A549 (cell line): Measurements from ENCODE around the gene HES6. TPM values are rescaled to one million over a fixed set of nuclear protein-coding genes. Genes with fewer than 3 reads are reported as not detected.

ENCODE experiments used
- ATAC-seq, 2 experiments: fragments of 200-7000 bp in 1 of 2; fragments of >200 bp in 1 of 2; cut with Nextera tagmentation in 1 of 2; cut with Tn5 transposase in 1 of 2; 3 replicates each; pipeline versions ENCODE4 v1.8.0 to v1.9.1; 2018 to 2020; ENCODE audit warnings: mild to moderate bottlenecking in 1 of 2, moderate library complexity in 1 of 2
- CTCF ChIA-PET: fragments of 300-600 bp; sonication (Branson Sonifier 250); formaldehyde crosslinking; extraction: SDS; loops from one replicate; lab custom pipeline; 2021; ENCODE audit warnings: antibody characterized with exemption, inconsistent platforms; lab: Yijun Ruan, JAX
- POLR2A ChIA-PET: fragments of 350-600 bp; formaldehyde crosslinking; extraction: SDS; loops from one replicate; lab custom pipeline; 2021; ENCODE audit warnings: antibody characterized with exemption, inconsistent platforms; lab: Yijun Ruan, JAX
- DNase-seq, 2 experiments: peaks; one replicate each; pipeline versions ENCODE4 v3.0.0 to v3.0.0-alpha.2; 2011 to 2016; ENCODE audit warnings: low read depth in 1 of 2, low spot score in 1 of 2
- FAIRE-seq: peaks from 2 replicates; lab custom pipeline; 2011; peaks lifted over from hg19 to GRCh38; lab: Jason Lieb, UNC
- H3K27ac ChIP-seq, 2 experiments: fragments of >200 bp; sonication (Bioruptor Twin); formaldehyde crosslinking; 3 replicates each; pipeline ENCODE4 v1.5.1; 2016 to 2017
- H3K4me1 ChIP-seq: fragments of >200 bp; sonication (Bioruptor Twin); formaldehyde crosslinking; 3 replicates; pipeline ENCODE4 v1.6.1; 2016
- H3K4me2 ChIP-seq: fragments of >200 bp; sonication (Bioruptor Twin); formaldehyde crosslinking; 3 replicates; pipeline ENCODE4 v1.6.1; 2016
- H3K4me3 ChIP-seq: fragments of >200 bp; sonication (Bioruptor Twin); formaldehyde crosslinking; 3 replicates; pipeline ENCODE4 v1.5.1; 2016
- H3K9me3 ChIP-seq: fragments of >200 bp; sonication (Bioruptor Twin); formaldehyde crosslinking; 3 replicates; pipeline ENCODE4 v1.6.1; 2016
- BHLHE40 ChIP-seq: IDR thresholded peaks from 2 replicates; pipeline ENCODE4 v1.6.1; 2012; ENCODE audit warnings: low read depth, low read length, inconsistent platforms
- CEBPB ChIP-seq, 2 experiments: fragments of >200 bp in 1 of 2; sonication (Bioruptor Twin) in 1 of 2; formaldehyde crosslinking in 1 of 2; IDR thresholded peaks; 2 replicates each; pipeline ENCODE4 v1.6.1; 2012 to 2016
- CHD2 ChIP-seq: fragments of 150-350 bp; IDR thresholded peaks from 2 replicates; pipeline ENCODE4 v1.6.1; 2014; ENCODE audit warnings: low read length; ENCODE audit not compliant: partially characterized antibody
- CTCF ChIP-seq: fragments of >200 bp; sonication (Bioruptor Twin); formaldehyde crosslinking; IDR thresholded peaks from 3 replicates; pipeline ENCODE4 v1.5.1; 2016
- E2F6 ChIP-seq: IDR thresholded peaks from 2 replicates; pipeline ENCODE4 v1.6.1; 2012; ENCODE audit warnings: low read depth, borderline replicate concordance
- EHMT2 ChIP-seq: fragments of 200-600 bp; sonication (generic); IDR thresholded peaks from 2 replicates; pipeline ENCODE4 v1.6.1; 2016; ENCODE audit warnings: antibody characterized with exemption, low read depth, mild to moderate bottlenecking, moderate library complexity
- ELK1 ChIP-seq: fragments of 150-350 bp; IDR thresholded peaks from 2 replicates; pipeline ENCODE4 v1.6.1; 2014; ENCODE audit warnings: low read depth, mild to moderate bottlenecking, low read length
- EP300 ChIP-seq, 2 experiments: fragments of >200 bp; sonication (Bioruptor Twin); formaldehyde crosslinking; IDR thresholded peaks; 2 replicates in 1 of 2; 3 replicates in 1 of 2; pipeline ENCODE4 v1.6.1; 2016 to 2017
- FOSL2 ChIP-seq, 2 experiments: fragments of 450-650 bp in 1 of 2; fragments of >200 bp in 1 of 2; sonication (Bioruptor Twin) in 1 of 2; formaldehyde crosslinking; IDR thresholded peaks; 2 replicates each; pipeline versions ENCODE4 v1.5.0 to v1.6.1; 2016 to 2020; ENCODE audit warnings: mild to moderate bottlenecking in 1 of 2, moderate library complexity in 1 of 2
- HEYL ChIP-seq: fragments of 250-450 bp; sonication (Bioruptor Pico); IDR thresholded peaks from 2 replicates; pipeline ENCODE4 v1.8.0; 2021; ENCODE audit warnings: mild to moderate bottlenecking, moderate library complexity
- HOXB13 ChIP-seq: fragments of 250-450 bp; sonication (Bioruptor Pico); IDR thresholded peaks from 2 replicates; pipeline ENCODE4 v1.5.0; 2020; ENCODE audit warnings: low read depth, mild to moderate bottlenecking, moderate library complexity
- HOXB5 ChIP-seq: fragments of 250-450 bp; sonication (Bioruptor Pico); IDR thresholded peaks from 2 replicates; pipeline ENCODE4 v1.5.0; 2020; ENCODE audit warnings: mild to moderate bottlenecking, moderate library complexity
- JUNB ChIP-seq: fragments of >200 bp; sonication (Bioruptor Twin); formaldehyde crosslinking; IDR thresholded peaks from 2 replicates; pipeline ENCODE4 v1.6.1; 2016
- MAFK ChIP-seq: fragments of 450-650 bp; IDR thresholded peaks from 2 replicates; pipeline ENCODE4 v1.6.1; 2014; ENCODE audit not compliant: partially characterized antibody
- MAX ChIP-seq: IDR thresholded peaks from 2 replicates; pipeline ENCODE4 v1.6.1; 2012
- MYC ChIP-seq: IDR thresholded peaks from 2 replicates; pipeline ENCODE4 v1.6.1; 2012; ENCODE audit warnings: mild to moderate bottlenecking, inconsistent platforms, low read length, improper control_type of control experiment, borderline replicate concordance
- POLR2A ChIP-seq: IDR thresholded peaks from 2 replicates; pipeline ENCODE4 v1.6.1; 2012; ENCODE audit warnings: mild to moderate bottlenecking, low read length
- POLR2AphosphoS2 ChIP-seq: conservative IDR thresholded peaks from 2 replicates; pipeline ENCODE4 v1.6.1; 2012; ENCODE audit warnings: low read length, improper control_type of control experiment, inconsistent platforms
- RAD21 ChIP-seq, 2 experiments: fragments of >200 bp in 1 of 2; sonication (Bioruptor Twin) in 1 of 2; formaldehyde crosslinking in 1 of 2; IDR thresholded peaks in 1 of 2; conservative IDR thresholded peaks in 1 of 2; 2 replicates in 1 of 2; 3 replicates in 1 of 2; pipeline ENCODE4 v1.6.1; 2012 to 2018; ENCODE audit warnings: inconsistent platforms in 1 of 2
- RARB ChIP-seq: fragments of 250-450 bp; sonication (Bioruptor Pico); IDR thresholded peaks from 2 replicates; pipeline ENCODE4 v1.8.0; 2021; ENCODE audit warnings: mild to moderate bottlenecking, moderate library complexity
- RCOR1 ChIP-seq: fragments of 150-350 bp; IDR thresholded peaks from 2 replicates; pipeline ENCODE4 v1.6.1; 2014; ENCODE audit warnings: antibody characterized with exemption, low read length, low read depth
- SMC3 ChIP-seq: fragments of >200 bp; sonication (Bioruptor Twin); formaldehyde crosslinking; IDR thresholded peaks from 3 replicates; pipeline ENCODE4 v1.6.1; 2018; ENCODE audit warnings: inconsistent platforms
- SREBF2 ChIP-seq: fragments of 450-650 bp; IDR thresholded peaks from 2 replicates; pipeline ENCODE4 v1.6.1; 2014; ENCODE audit warnings: mild to moderate bottlenecking, moderate library complexity
- TFCP2L1 ChIP-seq: fragments of 250-450 bp; sonication (Bioruptor Pico); IDR thresholded peaks from 2 replicates; pipeline ENCODE4 v1.5.0; 2021; ENCODE audit warnings: mild to moderate bottlenecking
- USF2 ChIP-seq: fragments of 450-650 bp; IDR thresholded peaks from 2 replicates; pipeline ENCODE4 v1.6.1; 2014; ENCODE audit warnings: antibody characterized with exemption
- ZSCAN20 ChIP-seq: fragments of 250-450 bp; sonication (Bioruptor Pico); IDR thresholded peaks from 2 replicates; pipeline ENCODE4 v1.8.0; 2022; ENCODE audit warnings: mild to moderate bottlenecking, moderate library complexity
- WGBS: methylation state at CpG from one replicate; pipeline ENCODE4 v1.1.6; 2017; ENCODE audit errors: missing lambda C conversion rate; 5-methylcytosine and 5-hydroxymethylcytosine counted together
- polyA plus RNA-seq, 4 experiments: library from polyadenylated mRNA; depleted of rRNA in 3 of 4; stranded (reverse); fragments of >200 nt; fragmentation: RNase III in 1 of 4; extraction: RNeasy Plus Mini Kit Qiagen cat#74134 plus additional on column Dnase treatment in 1 of 4; gene quantifications; 2 replicates in 3 of 4; 3 replicates in 1 of 4; pipeline ENCODE4 v1.2.3, GENCODE V29; 2011 to 2017

The HES6 gene
- polyA plus RNA-seq, 2 of the 4 experiments (the other 2 are of a cell fraction), result 5.4 to 7.5 TPM

GRCh38 chr2:238264072-238264460 is 24.2 kb upstream of the HES6 start:
- 88% methylated on average over 4 of the region's 4 CpGs for WGBS
- DNase-seq, result no peak
- ATAC-seq, result peak in 1 of 2 experiments; percentile 7; a peak in 3 of 6 replicates
- TF ChIP-seq HOXB5 (CRISPR knock-in tag), result no peak
- no peak for TF ChIP-seq MYC
- no peak for TF ChIP-seq ZSCAN20
- TF ChIP-seq SREBF2, result no peak
- no peak for TF ChIP-seq E2F6
- no peak for TF ChIP-seq CTCF
- TF ChIP-seq SMC3, result no peak
- no peak for TF ChIP-seq FOSL2 (IDR thresholded peaks at IDR 0.05)
- TF ChIP-seq FOSL2 (CRISPR knock-in tag; IDR thresholded peaks at IDR 0.05), result no peak
- no peak for TF ChIP-seq HOXB13
- no peak for TF ChIP-seq POLR2A
- TF ChIP-seq JUNB, result no peak
- TF ChIP-seq RCOR1, result no peak
- TF ChIP-seq TFCP2L1, result no peak
- no peak for TF ChIP-seq USF2
- TF ChIP-seq, all 56 proteins: peak for 0
- Histone ChIP-seq H3K4me3 (no peak overlapping the region), H3K9me3 (no peaks in the 10 kb centered on the region), H3K4me1 (peaks cover 24% of the 10 kb centered on the region), H3K4me2 (no peak overlapping the region), H3K27ac (0 out of 6 replicates have a peak overlapping the region, but pooled peaks of 1 of the 2 experiments have one; percentile 2)
- no peak for FAIRE-seq
- ChIA-PET CTCF (interaction anchor here (0.7 to 14.1 kb wide), 16 partner anchors 9 to 406 kb away, joined by 3 to 351 read pairs (median 10); partner anchors contain the start of genes ERFE and PER2), POLR2A (no interaction called here)

- POLR2A ChIA-PET, result interaction anchor here (1.1 kb wide), 1 partner anchor 23 kb away, joined by 5 read pairs; the partner anchor contains the start of gene HES6
- H3K27ac ChIP-seq, result peak overlapping the region; percentile 13 to 67; a peak in 2 of 6 replicates
- FAIRE-seq, result no peak
- TF ChIP-seq MAX (peak; percentile 19; the same call in 1 of the 2 replicates), EHMT2 (no peak), MAFK (no peak), EP300 (IDR thresholded peaks at IDR 0.05) (no peak), RARB (no peak), BHLHE40 (no peak), ELK1 (no peak), CEBPB (IDR thresholded peaks at IDR 0.05) (no peak), HOXB13 (no peak), CHD2 (no peak), RCOR1 (no peak), RAD21 (conservative IDR thresholded peaks at IDR 0.05 in 1 of 2, IDR thresholded peaks at IDR 0.05 in 1 of 2) (peak; percentile 69 to 71), E2F6 (no peak), CTCF (peak; percentile 74), HEYL (CRISPR knock-in tag) (no peak), POLR2AphosphoS2 (0 out of 2 replicates have a peak, but pooled peaks have one; percentile 40)
These were observed 23.6 kb upstream of the HES6 start for GRCh38 chr2:238263204-238264071.

More at GRCh38 chr2:238263204-238264071, 23.6 kb upstream of the HES6 start:
- WGBS, result 38% methylated on average over 13 of the region's 13 CpGs
- H3K4me2 ChIP-seq, result peak overlapping the region; percentile 14; the same call in 1 of the 3 replicates
- no peaks in the 10 kb centered on the region for H3K9me3 ChIP-seq
- peaks cover 24% of the 10 kb centered on the region for H3K4me1 ChIP-seq
- ATAC-seq (peak; percentile 62 to 77), DNase-seq (peak; percentile 73 to 87)
- CTCF ChIA-PET, result interaction anchor here (0.7 to 14.1 kb wide), 35 partner anchors 9 to 411 kb away, joined by 3 to 351 read pairs (median 4); partner anchors contain the start of genes ERFE and PER2
- no peak overlapping the region for H3K4me3 ChIP-seq
